SK-N-SH treated with all-trans-retinoic acid at 6 μM for 48 hours (cell line): Measurements from ENCODE around the gene C17orf58.
A peak's percentile ranks its signal among the peaks of the same experiment; 100 is the strongest.

Experiments used
- ATAC-seq: fragments of 200-7000 bp; cut with Tn5 transposase; 3 replicates; pipeline ENCODE4 v1.9.1; 2020; ENCODE audit warnings: mild to moderate bottlenecking, moderate library complexity
- ARNTL ChIP-seq: fragments of 450-650 bp; formaldehyde crosslinking; IDR thresholded peaks from 2 replicates; pipeline ENCODE4 v1.5.0; 2020; ENCODE audit warnings: low read depth, mild to moderate bottlenecking, moderate library complexity, borderline replicate concordance
- CREB5 ChIP-seq: fragments of 250-450 bp; sonication (Bioruptor Pico); IDR thresholded peaks from 2 replicates; pipeline ENCODE4 v1.5.1; 2020; ENCODE audit warnings: low read depth, mild to moderate bottlenecking, moderate library complexity
- CSDC2 ChIP-seq: fragments of 250-450 bp; sonication (Bioruptor Pico); IDR thresholded peaks from 2 replicates; pipeline ENCODE4 v1.5.0; 2020; ENCODE audit warnings: mild to moderate bottlenecking, moderate library complexity
- CSRNP3 ChIP-seq: fragments of 250-450 bp; sonication (Bioruptor Pico); IDR thresholded peaks from 2 replicates; pipeline ENCODE4 v1.5.1; 2021; ENCODE audit warnings: mild to moderate bottlenecking, moderate library complexity
- ESRRG ChIP-seq: fragments of 250-450 bp; sonication (Bioruptor Pico); IDR thresholded peaks from 2 replicates; pipeline ENCODE4 v1.6.1; 2021; ENCODE audit warnings: mild to moderate bottlenecking
- GLIS3 ChIP-seq: fragments of 250-450 bp; sonication (Bioruptor Pico); IDR thresholded peaks from 2 replicates; pipeline ENCODE4 v1.5.0; 2020; ENCODE audit warnings: mild to moderate bottlenecking, moderate library complexity
- ISL1 ChIP-seq: fragments of 250-450 bp; sonication (Bioruptor Pico); IDR thresholded peaks from 2 replicates; pipeline ENCODE4 v2.1.2; 2022; ENCODE audit warnings: mild to moderate bottlenecking, moderate library complexity
- OSR1 ChIP-seq: fragments of 250-450 bp; sonication (Bioruptor Pico); IDR thresholded peaks from 2 replicates; pipeline ENCODE4 v1.8.0; 2022; ENCODE audit warnings: moderate library complexity, mild to moderate bottlenecking, inconsistent platforms
- PATZ1 ChIP-seq: fragments of 250-450 bp; sonication (Bioruptor Pico); IDR thresholded peaks from 2 replicates; pipeline ENCODE4 v1.8.0; 2020; ENCODE audit warnings: mild to moderate bottlenecking, moderate library complexity, borderline replicate concordance
- POU6F1 ChIP-seq: fragments of 250-450 bp; sonication (Bioruptor Pico); IDR thresholded peaks from 2 replicates; pipeline ENCODE4 v1.8.0; 2021; ENCODE audit warnings: low read depth, mild to moderate bottlenecking, moderate library complexity, borderline replicate concordance
- PPARA ChIP-seq: fragments of 250-450 bp; sonication (Bioruptor Pico); IDR thresholded peaks from 2 replicates; pipeline ENCODE4 v1.5.0; 2020; ENCODE audit warnings: mild to moderate bottlenecking, borderline replicate concordance
- RARB ChIP-seq: fragments of 250-450 bp; sonication (Bioruptor Pico); IDR thresholded peaks from 2 replicates; pipeline ENCODE4 v1.8.0; 2021; ENCODE audit warnings: mild to moderate bottlenecking, moderate library complexity
- SNAI2 ChIP-seq: fragments of 250-450 bp; sonication (Bioruptor Pico); IDR thresholded peaks from 2 replicates; pipeline ENCODE4 v1.5.0; 2020; ENCODE audit warnings: mild to moderate bottlenecking, moderate library complexity
- TCF4 ChIP-seq: fragments of 250-450 bp; sonication (Bioruptor Pico); IDR thresholded peaks from 2 replicates; pipeline ENCODE4 v1.8.0; 2021; ENCODE audit warnings: mild to moderate bottlenecking, moderate library complexity, borderline replicate concordance
- TOX ChIP-seq: fragments of 250-450 bp; sonication (Bioruptor Pico); IDR thresholded peaks from 2 replicates; pipeline ENCODE4 v1.8.0; 2021; ENCODE audit warnings: mild to moderate bottlenecking, moderate library complexity, borderline replicate concordance
- TSHZ2 ChIP-seq: fragments of 250-450 bp; sonication (Bioruptor Pico); IDR thresholded peaks from 2 replicates; pipeline ENCODE4 v1.5.0; 2020; ENCODE audit warnings: mild to moderate bottlenecking, moderate library complexity
- ZC3H10 ChIP-seq: fragments of 250-450 bp; sonication (Bioruptor Pico); IDR thresholded peaks from 2 replicates; pipeline ENCODE4 v1.5.1; 2021; ENCODE audit warnings: mild to moderate bottlenecking, moderate library complexity
- ZFP3 ChIP-seq: fragments of 250-450 bp; sonication (Bioruptor Pico); IDR thresholded peaks from 2 replicates; pipeline ENCODE4 v1.5.0; 2020; ENCODE audit warnings: mild to moderate bottlenecking, moderate library complexity
- ZFP30 ChIP-seq: fragments of 450-650 bp; formaldehyde crosslinking; IDR thresholded peaks from 2 replicates; pipeline ENCODE4 v1.5.0; 2022; ENCODE audit warnings: mild to moderate bottlenecking, moderate library complexity
- ZNF565 ChIP-seq: fragments of 450-650 bp; formaldehyde crosslinking; conservative IDR thresholded peaks from 2 replicates; pipeline ENCODE4 v1.5.0; 2020; ENCODE audit warnings: low read depth, mild to moderate bottlenecking, moderate library complexity
- ZNF70 ChIP-seq: fragments of 450-650 bp; formaldehyde crosslinking; IDR thresholded peaks from 2 replicates; pipeline ENCODE4 v1.5.0; 2020; ENCODE audit warnings: mild to moderate bottlenecking, moderate library complexity
- ZNF8 ChIP-seq: fragments of 450-650 bp; formaldehyde crosslinking; IDR thresholded peaks from 2 replicates; pipeline ENCODE4 v1.5.0; 2020; ENCODE audit warnings: mild to moderate bottlenecking, moderate library complexity

C17orf58 gene

GRCh38 chr17:68034452-68034776 lies 38.1 kb upstream of the C17orf58 start:
- ATAC-seq, result no peak
- TF ChIP-seq ZFP30 (no peak), SNAI2 (CRISPR knock-in tag) (no peak), TOX (CRISPR knock-in tag) (no peak), CSDC2 (CRISPR knock-in tag) (no peak), TCF4 (CRISPR knock-in tag) (no peak), CSRNP3 (CRISPR knock-in tag) (no peak), ARNTL (CRISPR knock-in tag) (no peak), CREB5 (CRISPR knock-in tag) (no peak)

GRCh38 chr17:68033636-68034451 lies 37.6 kb upstream of the C17orf58 start:
- peak; percentile 53 for ATAC-seq
- TF ChIP-seq ZFP30, result no peak
- no peak for TF ChIP-seq TSHZ2 (CRISPR knock-in tag)
- TF ChIP-seq TOX (CRISPR knock-in tag), result no peak
- no peak for TF ChIP-seq CREB5 (CRISPR knock-in tag)
- TF ChIP-seq OSR1 (CRISPR knock-in tag), result no peak
- TF ChIP-seq POU6F1 (CRISPR knock-in tag), result no peak
- TF ChIP-seq CSRNP3 (CRISPR knock-in tag), result no peak
- no peak for TF ChIP-seq ZNF8 (CRISPR knock-in tag)
- TF ChIP-seq PPARA (CRISPR knock-in tag), result no peak
- no peak for TF ChIP-seq ZC3H10
- no peak for TF ChIP-seq CSDC2 (CRISPR knock-in tag)
- no peak for TF ChIP-seq ZFP3 (CRISPR knock-in tag)
- no peak for TF ChIP-seq ESRRG
- TF ChIP-seq ISL1 (CRISPR knock-in tag), result no peak

- no peak for ATAC-seq
- TF ChIP-seq ZNF565 (CRISPR knock-in tag) (no peak), ZNF8 (CRISPR knock-in tag) (no peak), CSRNP3 (CRISPR knock-in tag) (no peak), OSR1 (CRISPR knock-in tag) (no peak), CSDC2 (CRISPR knock-in tag) (no peak), ISL1 (CRISPR knock-in tag) (no peak), ZFP3 (CRISPR knock-in tag) (no peak), SNAI2 (CRISPR knock-in tag) (no peak), PATZ1 (CRISPR knock-in tag) (no peak), GLIS3 (CRISPR knock-in tag) (no peak), RARB (CRISPR knock-in tag) (no peak), ARNTL (CRISPR knock-in tag) (no peak), TOX (CRISPR knock-in tag) (no peak), ZNF70 (no peak), ZC3H10 (no peak)
These were observed 33.4 kb upstream of the C17orf58 start for GRCh38 chr17:68029512-68030215.
